ENCODE data around the gene CLEC12A.
A peak's percentile ranks its signal among the peaks of the same experiment; 100 is the strongest.

Gene CLEC12A

GRCh38 chr12:9971181-9971580 lies at the start of gene CLEC12A:
Gene CLEC12A (plus strand): TSS chr12:9971409. CDS start chr12:9971597, 188 bp downstream.
- TF ChIP-seq CTCF (IDR thresholded peaks at IDR 0.05; ENCODE audit: insufficient read depth, low read depth, low read length, missing control alignments) = no peak
- H3K4me3 ChIP-seq (ENCODE audit: low read length) = no peak within 1 kb of the TSS
- DNase-seq (ENCODE audit: low read depth) = no peak

- no peak overlapping the region for H3K4me3 ChIP-seq (ENCODE audit: low read length)
- no peak for TF ChIP-seq CTCF (IDR thresholded peaks at IDR 0.05; ENCODE audit: insufficient read depth, low read depth, low read length, missing control alignments)
Observed at GRCh38 chr12:9922429-9922828, 48.8 kb upstream of the CLEC12A start.

GRCh38 chr12:9925705-9926393 lies 45.4 kb upstream of the CLEC12A start:
- H3K4me3 ChIP-seq (ENCODE audit: low read length) = no peak overlapping the region
- peak; percentile 61 for DNase-seq (ENCODE audit: low read depth)
- TF ChIP-seq CTCF (IDR thresholded peaks at IDR 0.05; ENCODE audit: insufficient read depth, low read depth, low read length, missing control alignments) = peak; percentile 58

More at GRCh38 chr12:9922429-9922828, 48.8 kb upstream of the CLEC12A start:
- no peak for DNase-seq (ENCODE audit: low read depth)

- no peak for TF ChIP-seq CTCF (IDR thresholded peaks at IDR 0.05; ENCODE audit: insufficient read depth, low read depth, low read length, missing control alignments)
- H3K4me3 ChIP-seq (ENCODE audit: low read length) = no peak overlapping the region
- peak; percentile 51 for DNase-seq (ENCODE audit: low read depth)
Observed at GRCh38 chr12:9926876-9927275, 44.3 kb upstream of the CLEC12A start.

- DNase-seq (ENCODE audit: low read depth) = no peak
- TF ChIP-seq CTCF (IDR thresholded peaks at IDR 0.05; ENCODE audit: insufficient read depth, low read depth, low read length, missing control alignments) = no peak
- no peak overlapping the region for H3K4me3 ChIP-seq (ENCODE audit: low read length)
Observed at GRCh38 chr12:9928607-9929006, 42.6 kb upstream of the CLEC12A start.

GRCh38 chr12:9931245-9931644 lies 40.0 kb upstream of the CLEC12A start:
- no peak overlapping the region for H3K4me3 ChIP-seq (ENCODE audit: low read length)
- no peak for TF ChIP-seq CTCF (IDR thresholded peaks at IDR 0.05; ENCODE audit: insufficient read depth, low read depth, low read length, missing control alignments)
- DNase-seq (ENCODE audit: low read depth) = no peak

GRCh38 chr12:9932270-9932669 lies 38.9 kb upstream of the CLEC12A start, which contains the start of gene CLEC2A:
Gene CLEC2A (minus strand): TSS chr12:9932370. CDS start chr12:9932329, 41 bp downstream.
- H3K4me3 ChIP-seq (ENCODE audit: low read length) = no peak within 1 kb of the TSS
- DNase-seq (ENCODE audit: low read depth) = no peak

More at GRCh38 chr12:9932270-9932669, 38.9 kb upstream of the CLEC12A start, which contains the start of gene CLEC2A:
- TF ChIP-seq CTCF (IDR thresholded peaks at IDR 0.05; ENCODE audit: insufficient read depth, low read depth, low read length, missing control alignments) = no peak

All from epithelial cell of esophagus (primary cell).